PFSK-1 (cell line): ENCODE measurements around the gene PIAS4.

Experiments
- POLR2AphosphoS5 ChIP-seq: IDR thresholded peaks from 2 replicates; pipeline ENCODE4 v1.6.1; 2012; ENCODE audit warnings: low read depth, mild to moderate bottlenecking, control low read depth, low read length, moderate library complexity
- TAF1 ChIP-seq: IDR thresholded peaks from 2 replicates; pipeline ENCODE4 v1.6.1; 2012; ENCODE audit warnings: low read length, control low read depth, borderline replicate concordance; ENCODE audit not compliant: insufficient read depth
- TF ChIP-seq, protein P1 (sequence below), 2 experiments: IDR thresholded peaks; 2 replicates each; pipeline versions ENCODE4 v1.6.1 to v1.8.0; 2011 to 2012; ENCODE audit warnings: low read depth in 2 of 2, low read length in 2 of 2, control low read depth in 1 of 2, inconsistent platforms in 1 of 2, mild to moderate bottlenecking in 1 of 2, moderate library complexity in 1 of 2; ENCODE audit not compliant: insufficient read depth in 1 of 2

DNA sequence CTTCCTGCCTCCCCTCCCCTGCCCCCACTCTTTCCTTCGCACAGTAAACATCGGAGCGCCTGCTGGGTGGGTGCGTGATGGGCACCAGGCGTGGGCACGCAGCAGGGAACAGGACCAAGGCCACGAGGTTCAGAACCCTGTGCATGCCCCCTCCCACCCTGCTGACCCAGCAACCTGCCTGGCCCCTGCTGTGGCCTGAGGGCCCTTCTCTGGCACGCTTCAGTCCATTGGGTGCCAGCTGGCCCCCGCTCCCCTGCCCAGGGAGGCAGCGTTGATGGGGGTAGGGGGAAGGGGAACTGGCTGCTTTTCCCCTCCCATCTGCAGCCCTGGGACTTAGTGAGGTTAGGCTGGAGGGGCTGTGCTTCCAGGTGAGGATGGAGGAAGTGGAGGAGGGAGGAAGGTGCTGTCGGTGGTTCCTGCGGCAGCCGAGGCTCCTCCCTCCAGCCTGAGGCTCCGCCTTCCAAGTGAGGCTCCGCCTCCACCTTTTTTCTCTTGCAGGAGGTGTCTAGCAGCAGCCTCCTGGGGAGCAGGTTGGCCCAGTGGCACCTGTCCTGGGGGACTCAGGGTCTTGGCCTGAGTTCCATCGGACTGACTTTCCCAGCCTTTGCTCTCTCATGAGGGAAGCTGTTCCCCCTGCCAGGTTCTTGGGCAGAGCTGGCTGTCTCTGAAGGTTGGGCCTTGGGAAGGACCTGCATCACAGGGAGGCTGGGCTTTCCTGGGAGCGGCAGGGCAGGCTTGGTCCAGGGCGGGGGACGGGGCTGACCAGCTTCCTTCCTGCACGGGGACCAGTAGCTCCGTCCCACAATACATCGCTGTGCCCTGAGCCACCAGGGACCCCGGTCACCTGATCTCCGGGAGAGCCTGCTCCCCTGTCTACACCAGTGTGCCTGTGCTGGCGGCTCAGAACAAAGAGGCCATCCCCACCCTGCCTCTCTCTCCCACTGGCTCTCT lies 7.3 kb downstream of the PIAS4 start:
- TF ChIP-seq POLR2AphosphoS5 (no peak), TAF1 (no peak)
- TF ChIP-seq, protein P1, sequence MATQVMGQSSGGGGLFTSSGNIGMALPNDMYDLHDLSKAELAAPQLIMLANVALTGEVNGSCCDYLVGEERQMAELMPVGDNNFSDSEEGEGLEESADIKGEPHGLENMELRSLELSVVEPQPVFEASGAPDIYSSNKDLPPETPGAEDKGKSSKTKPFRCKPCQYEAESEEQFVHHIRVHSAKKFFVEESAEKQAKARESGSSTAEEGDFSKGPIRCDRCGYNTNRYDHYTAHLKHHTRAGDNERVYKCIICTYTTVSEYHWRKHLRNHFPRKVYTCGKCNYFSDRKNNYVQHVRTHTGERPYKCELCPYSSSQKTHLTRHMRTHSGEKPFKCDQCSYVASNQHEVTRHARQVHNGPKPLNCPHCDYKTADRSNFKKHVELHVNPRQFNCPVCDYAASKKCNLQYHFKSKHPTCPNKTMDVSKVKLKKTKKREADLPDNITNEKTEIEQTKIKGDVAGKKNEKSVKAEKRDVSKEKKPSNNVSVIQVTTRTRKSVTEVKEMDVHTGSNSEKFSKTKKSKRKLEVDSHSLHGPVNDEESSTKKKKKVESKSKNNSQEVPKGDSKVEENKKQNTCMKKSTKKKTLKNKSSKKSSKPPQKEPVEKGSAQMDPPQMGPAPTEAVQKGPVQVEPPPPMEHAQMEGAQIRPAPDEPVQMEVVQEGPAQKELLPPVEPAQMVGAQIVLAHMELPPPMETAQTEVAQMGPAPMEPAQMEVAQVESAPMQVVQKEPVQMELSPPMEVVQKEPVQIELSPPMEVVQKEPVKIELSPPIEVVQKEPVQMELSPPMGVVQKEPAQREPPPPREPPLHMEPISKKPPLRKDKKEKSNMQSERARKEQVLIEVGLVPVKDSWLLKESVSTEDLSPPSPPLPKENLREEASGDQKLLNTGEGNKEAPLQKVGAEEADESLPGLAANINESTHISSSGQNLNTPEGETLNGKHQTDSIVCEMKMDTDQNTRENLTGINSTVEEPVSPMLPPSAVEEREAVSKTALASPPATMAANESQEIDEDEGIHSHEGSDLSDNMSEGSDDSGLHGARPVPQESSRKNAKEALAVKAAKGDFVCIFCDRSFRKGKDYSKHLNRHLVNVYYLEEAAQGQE (IDR thresholded peaks at IDR 0.05; ENCODE audit: insufficient read depth in 1 of 2, low read depth in 2 of 2, low read length in 2 of 2), result no peak
